ENCODE results near the gene FUT3. TPM values are rescaled to one million over a fixed set of nuclear protein-coding genes. Genes with fewer than 3 reads are reported as not detected.
"Not testable (repeated sequence)": the region's sequence is repeated elsewhere in the genome, so short reads cannot be mapped to it uniquely, and the experiment has no call there.

FUT3 gene
- polyA plus RNA-seq, 5 donors = 0.49 to 0.66 (median 0.61) TPM; not detected in 1

- no peak for DNase-seq
Measured at GRCh38 chr19:5882421-5882968, 31.2 kb upstream of the FUT3 start.

- DNase-seq = no peak
Measured at GRCh38 chr19:5881543-5882299, 30.5 kb upstream of the FUT3 start.

GRCh38 chr19:5880604-5881078 is 29.4 kb upstream of the FUT3 start:
- DNase-seq = peak in 1 of 2 donors; percentile 41

DNA sequence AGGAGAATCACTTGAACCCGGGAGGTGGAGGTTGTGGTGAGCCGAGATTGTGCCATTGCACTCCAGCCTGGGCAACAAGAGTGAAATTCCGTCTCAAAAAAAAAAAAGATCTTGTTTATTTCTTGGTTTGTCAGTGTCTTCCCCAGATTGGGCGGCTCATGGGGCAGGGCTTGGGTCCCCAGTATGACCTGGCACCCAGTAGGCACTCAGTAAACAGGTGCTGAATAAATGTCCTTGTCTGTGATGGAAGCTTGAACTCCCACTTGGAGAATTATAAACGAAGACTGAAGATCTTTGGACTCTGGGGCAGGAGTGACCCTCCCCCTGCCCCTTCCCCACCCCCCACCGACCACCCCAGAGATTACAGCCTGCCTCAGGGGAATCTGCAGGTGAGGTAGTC is 28.9 kb upstream of the FUT3 start:
- no peak for DNase-seq

DNA sequence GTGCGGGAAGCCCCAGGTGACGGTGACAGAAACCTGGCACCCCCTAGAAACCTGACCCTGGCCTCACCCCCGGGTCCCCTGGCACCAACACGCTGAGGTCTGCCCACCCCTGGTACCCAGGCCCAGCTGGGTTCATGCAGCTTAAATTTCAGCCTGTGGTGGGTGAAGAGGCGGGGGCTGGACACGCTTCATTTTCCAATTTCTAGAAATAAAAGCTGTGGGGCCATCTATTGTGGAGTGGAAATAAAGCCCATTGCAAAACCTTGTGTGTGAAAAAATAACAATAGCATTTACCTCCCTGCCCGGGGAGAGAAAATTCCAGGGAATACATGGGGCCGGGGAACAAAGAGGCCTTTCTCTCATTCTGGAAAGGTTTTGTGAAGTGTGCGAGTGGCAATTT is 26.6 kb upstream of the FUT3 start:
- no peak for DNase-seq

DNA sequence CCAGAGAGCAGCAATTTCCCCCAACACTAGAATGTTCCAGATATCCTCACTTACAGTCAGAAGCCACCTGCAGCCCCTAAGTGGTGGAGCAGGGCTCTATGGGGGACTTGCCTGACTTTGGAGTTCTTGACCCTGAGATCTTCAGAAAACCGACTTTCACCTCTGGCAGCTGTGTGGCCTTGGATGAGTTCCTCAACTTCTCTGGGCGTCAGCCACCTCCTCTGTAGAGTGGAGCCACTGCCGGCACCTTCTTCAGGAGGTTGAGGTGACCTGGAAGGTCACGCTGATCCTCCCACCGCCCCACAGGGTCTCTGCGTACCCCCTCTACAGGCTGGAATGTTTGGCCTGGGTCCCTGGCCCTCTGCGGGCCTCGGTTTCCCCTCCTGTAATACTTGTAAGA is 26.2 kb upstream of the FUT3 start:
- DNase-seq = no peak

GRCh38 chr19:5874496-5874895 is 23.2 kb upstream of the FUT3 start:
- DNase-seq = not testable (repeated sequence)

GRCh38 chr19:5873617-5874199 is 22.5 kb upstream of the FUT3 start:
- DNase-seq = no peak

GRCh38 chr19:5870986-5871394 is 19.7 kb upstream of the FUT3 start:
- DNase-seq = no peak

DNA sequence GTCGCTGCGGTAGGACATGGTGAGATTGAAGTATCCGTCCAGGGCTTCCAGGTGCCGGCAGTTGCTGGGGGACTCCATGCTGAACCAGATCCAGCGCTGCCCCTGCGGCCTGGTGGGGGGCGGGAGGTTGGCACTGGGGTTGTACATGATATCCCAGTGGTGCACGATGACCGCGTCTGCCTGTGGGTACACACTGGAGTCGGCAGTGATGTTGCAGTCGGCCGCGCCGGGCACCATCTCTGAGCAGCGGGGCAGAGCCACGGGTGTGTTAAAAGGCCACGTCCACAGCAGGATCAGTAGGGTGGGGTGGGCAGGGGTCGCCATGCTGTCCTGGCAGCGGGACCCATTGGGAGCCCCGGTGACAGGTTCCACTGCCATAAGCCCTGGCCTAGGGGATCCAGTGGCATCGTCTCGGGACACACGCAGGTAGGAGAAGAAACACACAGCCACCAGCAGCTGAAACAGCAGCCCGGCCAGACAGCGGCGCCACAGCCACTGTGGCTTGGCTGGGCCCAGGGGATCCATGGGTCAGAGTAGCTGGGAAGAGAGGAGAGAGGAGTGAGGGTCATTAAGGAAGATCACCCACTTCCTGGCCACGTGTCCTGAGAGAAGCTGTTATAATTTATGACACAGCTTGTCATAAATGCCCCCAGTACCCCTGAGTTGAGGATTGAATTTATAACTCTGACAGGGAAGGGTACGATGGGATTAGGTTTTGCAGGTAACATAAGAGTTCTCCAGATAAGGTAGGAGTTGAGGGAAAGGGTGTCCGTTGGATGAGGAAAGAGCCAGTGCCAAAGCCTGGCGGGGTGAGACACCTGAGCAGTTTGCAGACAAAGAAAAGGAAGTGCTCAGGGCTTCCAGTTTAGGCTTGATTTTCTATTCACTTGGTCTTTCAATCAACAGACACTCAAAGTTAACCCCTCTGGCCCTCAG is 16.2 kb upstream of the FUT3 start:
- DNase-seq = no peak

- DNase-seq = no peak
Measured at GRCh38 chr19:5865772-5866171, 14.5 kb upstream of the FUT3 start.

GRCh38 chr19:5864725-5865486 is 13.7 kb upstream of the FUT3 start:
- DNase-seq = no peak

DNA sequence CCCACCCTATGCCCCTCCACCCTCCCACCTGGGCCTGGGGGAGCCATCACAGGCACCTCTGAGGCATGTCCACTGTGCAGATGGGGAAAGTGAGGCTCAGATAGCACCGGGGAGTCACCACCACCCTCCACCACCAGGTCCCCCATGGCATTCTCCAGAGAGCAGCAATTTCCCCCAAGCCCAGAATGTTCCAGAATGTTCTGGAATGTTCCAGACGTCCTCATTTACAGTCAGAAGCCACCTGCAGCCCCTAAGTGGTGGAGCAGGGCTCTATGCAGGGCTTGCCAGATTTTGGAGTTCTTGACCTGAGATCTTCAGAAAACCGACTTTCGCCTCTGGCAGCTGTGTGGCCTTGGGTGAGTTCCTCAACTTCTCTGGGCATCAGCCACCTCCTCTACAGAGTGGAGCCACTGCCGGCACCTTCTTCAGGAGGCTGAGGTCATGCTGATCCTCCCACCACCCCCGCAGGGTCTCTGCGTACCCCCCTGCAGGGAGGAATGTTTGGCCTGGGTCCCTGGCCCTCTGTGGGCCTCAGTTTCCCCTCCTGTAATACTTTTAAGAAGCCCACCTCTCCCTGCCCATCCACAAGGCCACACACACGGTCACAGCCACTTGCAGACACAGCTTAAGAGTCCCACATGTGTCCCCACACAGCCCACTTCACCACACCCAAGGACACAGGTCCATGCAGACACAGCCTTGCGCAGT is 12.9 kb upstream of the FUT3 start:
- no peak for DNase-seq

DNA sequence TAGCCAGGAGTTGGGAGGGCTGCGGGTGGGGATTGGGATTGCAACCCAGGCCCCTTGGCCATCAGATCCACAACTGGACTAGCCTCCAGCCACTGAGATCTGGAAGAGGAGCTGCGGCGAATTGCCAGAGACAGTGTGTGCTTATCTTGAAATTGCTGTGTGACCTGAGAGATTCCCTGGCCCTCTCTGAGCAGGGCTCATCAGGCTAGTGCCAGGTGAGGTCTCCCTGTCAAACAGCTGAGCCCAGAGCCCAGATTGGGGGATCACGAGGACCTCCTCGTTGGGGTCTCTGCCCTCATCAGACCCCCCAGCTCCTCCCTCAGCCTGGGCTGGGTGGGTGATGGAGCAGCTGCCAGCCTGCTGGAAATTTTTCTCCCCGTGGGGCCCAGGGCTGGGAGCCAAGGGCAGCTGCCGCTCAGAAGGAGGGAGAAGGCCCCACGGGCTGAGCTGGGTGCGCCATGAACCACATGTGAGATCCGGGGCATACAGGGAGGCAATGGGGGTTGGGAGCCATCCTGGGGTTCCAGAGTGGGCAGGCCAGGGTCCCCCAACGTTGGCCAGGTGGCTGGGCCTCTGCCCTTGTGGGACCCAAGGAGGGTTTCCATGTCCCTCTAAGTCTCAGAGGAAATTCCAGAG is 11.9 kb upstream of the FUT3 start:
- no peak for DNase-seq

DNA sequence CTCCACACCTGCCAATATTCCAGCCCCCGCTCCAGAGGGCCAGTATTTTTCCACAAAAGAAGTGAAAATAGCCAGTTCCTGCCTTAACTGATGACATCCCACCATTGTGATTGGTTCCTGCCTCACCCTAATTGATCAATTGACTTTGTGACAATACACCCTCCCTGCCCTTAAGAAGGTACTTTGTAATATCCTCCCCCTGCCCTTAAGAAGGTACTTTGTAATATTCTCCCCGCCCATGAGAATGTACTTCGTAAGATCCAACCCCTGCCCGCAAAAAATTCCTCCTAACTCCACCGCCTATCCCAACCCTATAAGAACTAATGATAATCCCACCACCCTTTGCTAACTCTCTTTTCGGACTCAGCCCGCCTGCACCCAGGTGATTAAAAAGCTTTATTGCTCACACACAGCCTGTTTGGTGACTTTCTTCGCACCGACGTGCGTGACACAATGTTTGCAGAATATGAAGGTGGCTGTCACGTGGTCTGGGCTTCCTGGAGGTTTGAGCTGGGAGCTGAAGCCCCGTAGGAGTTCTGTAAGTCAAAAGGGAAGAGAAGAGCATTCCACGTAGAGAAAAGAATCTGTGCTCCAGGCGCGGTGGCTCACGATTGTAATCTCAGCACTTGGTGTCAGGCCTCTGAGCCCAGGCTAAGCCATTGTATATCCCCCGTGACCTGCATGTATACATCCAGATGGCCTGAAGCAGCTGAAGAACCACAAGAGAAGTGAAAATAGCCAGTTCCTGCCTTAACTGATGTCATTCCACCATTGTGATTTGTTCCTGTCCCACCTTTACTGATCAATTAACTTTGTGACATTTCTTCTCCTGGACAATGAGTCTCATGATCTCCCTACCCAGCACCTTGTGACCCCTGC is 6.2 kb upstream of the FUT3 start:
- DNase-seq = no peak

DNA sequence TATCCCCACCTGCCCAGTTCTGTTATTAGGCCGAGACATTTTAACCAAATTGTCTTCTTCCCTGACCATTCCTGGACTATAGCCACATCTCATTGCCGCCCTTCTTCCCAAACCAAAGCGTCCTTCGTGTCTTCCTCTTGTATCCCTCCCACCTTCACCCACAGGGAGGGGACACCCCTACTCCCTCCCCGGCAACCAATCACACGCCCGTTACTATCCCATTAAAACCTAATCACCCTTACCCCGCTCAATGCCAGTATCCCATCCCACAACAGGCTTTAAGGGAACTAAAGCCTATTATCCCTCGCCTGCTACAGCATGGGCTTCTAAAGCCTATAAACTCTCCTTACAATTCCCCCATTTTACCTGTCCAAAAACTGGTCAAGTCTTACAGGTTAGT is 3.9 kb upstream of the FUT3 start:
- DNase-seq = not testable (repeated sequence)

DNA sequence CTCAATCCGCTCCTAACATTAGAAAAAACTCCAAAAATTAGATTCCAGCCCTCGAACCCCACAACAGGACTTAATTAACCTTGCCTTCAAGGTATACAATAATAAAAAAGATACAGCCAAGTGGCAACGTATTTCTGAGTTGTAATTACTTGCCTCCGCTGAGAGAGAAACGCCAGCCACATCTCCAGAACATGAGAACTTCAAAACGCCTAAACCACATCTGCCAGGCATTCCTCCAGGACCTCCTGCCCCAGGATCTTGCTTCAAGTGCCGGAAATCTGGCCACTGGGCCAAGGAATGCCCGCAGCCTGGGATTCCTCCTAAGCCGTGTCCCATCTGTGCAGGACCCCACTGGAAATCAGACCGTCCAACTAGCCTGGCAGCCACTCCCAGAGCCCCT is 2.9 kb upstream of the FUT3 start:
- not testable (repeated sequence) for DNase-seq

GRCh38 chr19:5850743-5851293 is 431 bp downstream of the FUT3 start:
- DNase-seq = peak; percentile 64 to 67

GRCh38 chr19:5850189-5850588 is 1.1 kb downstream of the FUT3 start:
- DNase-seq = no peak
